A673 (cell line): ENCODE measurements around the gene KCNMA1.

Experiments used
- CTCF ChIP-seq: fragments of 300-800, 200-600 bp; sonication (generic); conservative IDR thresholded peaks from 2 replicates; pipeline ENCODE4 v1.5.1; 2017; ENCODE audit warnings: low read depth, mild to moderate bottlenecking, antibody characterized with exemption, low read length, moderate library complexity, mixed read lengths
- EZH2 ChIP-seq: fragments of 200-600 bp; sonication (generic); IDR thresholded peaks from 2 replicates; pipeline ENCODE4 v1.6.1; 2017; ENCODE audit warnings: borderline replicate concordance, low read depth, mild to moderate bottlenecking, mixed read lengths, antibody characterized with exemption, low read length; ENCODE audit not compliant: poor library complexity, severe bottlenecking

GRCh38 chr10:77253556-77254064 is 384.0 kb downstream of the KCNMA1 start:
- no peak for TF ChIP-seq CTCF
- no peak for TF ChIP-seq EZH2
